GM21825 (cell line): ENCODE measurements around the gene PRH1.

Experiments used
- ATAC-seq: cut with Tn5 transposase; IDR thresholded peaks from one replicate; pipeline ENCODE4 v1.9.1; 2021; ENCODE audit warnings: mild to moderate bottlenecking, moderate library complexity; ENCODE audit not compliant: unreplicated experiment

PRH1 gene

DNA sequence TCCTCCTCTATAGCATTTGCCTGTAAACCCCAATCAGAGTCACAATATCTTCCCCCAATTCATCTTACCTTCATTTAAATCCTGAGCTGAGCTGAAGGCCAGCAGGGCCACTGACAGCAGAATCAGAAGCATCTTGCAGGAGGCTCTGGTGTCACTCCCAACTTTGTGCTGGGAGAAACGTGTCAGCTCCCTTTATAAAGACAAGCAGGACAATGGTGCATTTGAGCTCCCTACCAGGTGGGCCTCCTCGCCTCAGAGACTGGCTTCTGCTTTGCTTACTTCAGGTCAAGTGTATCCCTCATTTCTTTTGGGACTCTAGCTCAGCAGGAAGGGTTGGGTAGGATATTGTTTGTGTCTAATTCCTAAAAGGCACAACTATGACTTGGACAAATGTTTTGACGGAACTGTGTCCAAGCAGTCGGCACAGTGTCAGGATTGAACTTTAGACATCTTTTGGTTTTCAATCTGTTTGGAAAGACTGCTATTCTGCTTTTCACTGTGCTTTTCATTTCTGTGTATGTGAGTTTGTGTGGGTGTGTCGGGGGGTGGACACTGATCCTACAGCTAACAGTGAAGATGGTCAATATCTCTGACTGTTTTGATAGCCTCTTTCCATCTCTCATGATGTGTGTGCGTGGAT is at the start of gene PRH1:
TSS of gene PRH1 (minus strand) at position 170 of the 640 bp plus-strand sequence. CDS start at position 132, 38 bp downstream.
- no peak for ATAC-seq

DNA sequence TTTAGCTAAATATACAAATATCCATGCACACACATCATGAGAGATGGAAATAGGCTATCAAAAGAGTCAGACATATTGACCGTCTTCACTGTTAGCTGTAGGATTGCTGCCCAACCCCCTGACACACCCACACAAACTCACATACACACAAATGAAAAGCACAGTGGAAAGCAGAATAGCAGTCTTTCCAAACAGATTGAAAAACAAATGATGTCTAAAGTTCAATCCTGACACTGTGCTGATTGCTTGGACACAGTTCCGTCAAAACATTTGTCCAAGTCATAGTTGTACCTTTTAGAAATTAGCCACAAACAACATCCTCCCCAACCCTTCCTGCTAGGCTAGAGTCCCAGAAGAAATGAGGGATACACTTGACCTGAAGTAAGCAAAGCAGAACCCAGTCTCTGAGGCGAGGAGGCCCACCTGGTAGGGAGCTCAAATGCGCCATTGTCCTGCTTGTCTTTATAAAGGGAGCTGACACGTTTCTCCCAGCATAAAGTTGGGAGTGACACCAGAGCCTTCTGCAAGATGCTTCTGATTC is 44.8 kb upstream of the PRH1 start, which contains the start of gene PRH2:
TSS of gene PRH2 (plus strand) at position 491 of the 541 bp plus-strand sequence. CDS start at position 529, 38 bp downstream.
- no peak for ATAC-seq

DNA sequence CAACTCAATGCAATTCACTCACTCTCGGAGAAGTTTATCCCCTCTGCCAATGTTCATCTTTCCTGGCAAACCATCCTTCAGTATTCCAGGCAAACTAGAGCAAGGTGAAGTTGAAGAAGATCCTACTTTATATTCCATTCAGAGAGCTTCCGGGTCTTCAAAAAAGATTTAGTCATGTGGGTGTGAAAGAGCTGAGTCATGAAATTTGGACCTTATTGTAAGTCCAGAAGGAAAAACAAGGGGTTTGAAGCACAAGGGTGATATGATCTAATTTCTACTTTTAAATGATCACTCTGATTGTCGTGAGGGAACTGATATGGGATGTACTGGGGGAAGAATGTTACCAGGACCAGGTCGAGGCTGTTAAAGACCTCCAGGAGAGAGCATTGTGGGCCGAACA is 42.2 kb upstream of the PRH1 start:
- no peak for ATAC-seq

DNA sequence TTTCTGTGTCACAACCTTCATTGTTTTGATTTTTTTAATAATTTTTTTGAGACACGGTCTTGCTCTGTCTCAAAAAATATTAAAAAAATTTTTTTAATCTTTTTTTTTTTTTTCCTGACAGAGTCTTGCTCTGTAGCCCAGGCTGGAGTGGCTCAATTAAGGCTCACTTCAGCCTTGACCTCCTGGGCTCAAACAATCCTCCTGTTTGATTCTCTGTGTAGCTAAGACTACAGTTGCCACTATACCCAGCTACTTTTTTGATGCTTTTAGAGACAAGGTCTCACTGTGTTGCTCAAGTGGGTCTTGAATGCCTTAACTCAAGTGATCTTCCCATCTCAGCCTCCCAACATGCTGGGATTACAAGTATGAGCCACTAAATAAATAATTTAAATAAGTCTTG is 35.8 kb upstream of the PRH1 start:
- no peak for ATAC-seq

DNA sequence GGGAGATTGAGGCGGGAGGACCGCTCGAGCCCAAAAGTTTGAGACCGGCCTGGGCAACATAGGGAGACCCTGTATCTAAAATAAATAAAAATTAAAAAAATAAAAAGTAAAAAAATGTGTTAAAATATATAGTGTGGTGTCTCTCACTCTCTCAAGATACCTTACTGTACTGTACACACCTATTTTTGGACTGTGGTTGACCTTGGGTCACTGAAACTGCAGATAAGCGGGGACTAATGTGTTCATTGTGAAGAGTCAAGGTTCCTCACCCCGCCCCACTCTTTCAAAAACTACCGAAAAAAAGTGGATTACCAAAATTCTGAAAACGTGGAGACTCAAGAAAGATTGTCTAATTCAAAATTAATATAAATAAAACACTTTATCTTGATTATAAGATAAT is 26.3 kb upstream of the PRH1 start:
- ATAC-seq = no peak

DNA sequence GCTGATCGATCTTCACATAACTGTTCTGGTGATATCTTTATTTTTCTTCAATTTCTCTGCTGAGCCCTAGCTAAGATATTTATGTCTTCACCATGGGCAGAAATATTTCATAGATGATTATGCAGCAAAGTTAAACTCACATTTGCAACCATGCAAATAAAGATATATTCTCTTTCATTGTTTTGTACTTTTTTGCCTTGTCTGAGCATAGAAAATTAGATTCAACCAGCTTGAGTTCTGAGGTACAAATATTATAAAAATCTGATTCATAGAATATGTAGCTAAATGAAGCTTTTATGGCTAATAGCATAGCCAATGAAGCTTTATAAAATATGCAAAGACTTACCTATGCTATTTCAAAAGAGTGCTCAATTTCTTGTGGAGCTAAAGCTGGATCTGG is 25.4 kb upstream of the PRH1 start, which contains the start of gene TAS2R13:
TSS of gene TAS2R13 (minus strand) at position 101 of the 400 bp plus-strand sequence. CDS start 264 bp downstream, outside the sequence.
- ATAC-seq = no peak

DNA sequence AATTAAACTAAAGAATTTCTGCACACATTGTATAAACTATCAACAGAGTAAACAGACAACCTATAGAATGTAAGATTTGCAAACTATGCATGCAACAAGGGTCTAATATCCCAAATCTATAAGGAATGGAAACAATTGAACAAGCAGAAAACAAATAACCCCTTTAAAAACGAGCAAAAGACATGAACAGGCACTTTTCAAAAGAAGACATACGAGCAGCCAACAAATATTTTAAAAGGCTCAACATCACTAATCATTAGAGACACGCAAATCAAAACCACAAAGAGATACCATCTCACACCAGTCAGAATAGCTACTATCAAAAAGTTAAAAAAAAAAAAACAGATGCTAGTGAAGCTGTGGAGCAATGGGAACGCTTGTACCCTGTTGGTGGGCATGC is 20.6 kb upstream of the PRH1 start:
- no peak for ATAC-seq

DNA sequence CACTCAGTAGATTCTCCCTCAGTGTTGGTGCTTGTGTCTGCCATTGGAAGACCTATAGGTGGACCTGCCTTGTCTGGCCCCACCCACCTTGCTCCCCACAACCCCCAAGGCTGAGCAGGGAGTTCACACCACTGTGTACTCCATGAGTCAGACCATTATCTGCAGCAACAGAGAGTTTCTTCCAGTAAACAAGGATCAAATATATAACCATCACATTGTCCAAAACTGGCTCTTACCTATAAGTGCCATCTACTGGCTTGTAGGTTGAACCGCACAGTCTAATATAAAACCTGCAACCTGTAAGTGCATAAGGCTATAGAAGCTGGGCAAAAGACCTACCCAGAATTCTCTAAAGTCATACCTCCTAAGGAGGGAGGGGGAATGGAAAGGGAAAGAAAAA is 17.4 kb upstream of the PRH1 start:
- ATAC-seq = no peak

DNA sequence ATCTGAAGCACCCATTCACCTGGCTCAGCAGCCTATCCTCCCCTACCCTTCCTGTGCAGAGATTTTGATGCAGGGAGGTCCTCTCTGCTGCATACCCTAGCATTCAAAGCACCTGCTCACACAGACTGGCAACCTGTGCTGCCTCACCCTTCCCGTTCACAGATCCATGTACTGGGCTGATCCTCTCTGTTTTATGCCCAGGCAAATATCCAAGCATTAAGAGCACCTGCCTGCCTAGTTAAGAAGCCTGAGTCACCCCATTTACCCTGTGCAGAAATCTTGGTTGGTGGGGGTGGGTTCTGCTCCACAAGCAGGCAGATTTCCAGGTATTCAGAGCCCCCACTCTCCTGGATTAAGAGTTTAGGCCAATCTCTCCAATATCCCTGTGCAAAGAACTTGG is 16.9 kb upstream of the PRH1 start:
- ATAC-seq = no peak

DNA sequence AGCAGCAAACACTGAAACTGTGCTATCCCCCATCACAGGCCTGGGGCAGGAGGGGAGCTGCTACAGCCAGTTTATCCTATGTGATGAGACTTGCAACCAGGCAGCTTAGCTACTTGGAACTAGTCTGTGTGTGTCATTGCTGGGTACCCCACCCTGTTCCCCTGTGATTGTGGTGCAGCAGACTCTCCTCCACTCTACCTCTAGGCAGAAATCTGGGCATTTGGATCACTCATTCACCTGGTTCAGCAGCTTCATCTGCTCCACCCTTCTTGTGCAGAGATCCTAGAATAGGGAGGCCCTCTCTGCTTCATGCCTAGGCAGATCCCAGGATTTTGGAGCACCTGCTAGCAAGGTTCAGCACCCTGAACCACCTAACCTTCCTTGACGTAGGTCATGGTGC is 16.5 kb upstream of the PRH1 start:
- no peak for ATAC-seq

DNA sequence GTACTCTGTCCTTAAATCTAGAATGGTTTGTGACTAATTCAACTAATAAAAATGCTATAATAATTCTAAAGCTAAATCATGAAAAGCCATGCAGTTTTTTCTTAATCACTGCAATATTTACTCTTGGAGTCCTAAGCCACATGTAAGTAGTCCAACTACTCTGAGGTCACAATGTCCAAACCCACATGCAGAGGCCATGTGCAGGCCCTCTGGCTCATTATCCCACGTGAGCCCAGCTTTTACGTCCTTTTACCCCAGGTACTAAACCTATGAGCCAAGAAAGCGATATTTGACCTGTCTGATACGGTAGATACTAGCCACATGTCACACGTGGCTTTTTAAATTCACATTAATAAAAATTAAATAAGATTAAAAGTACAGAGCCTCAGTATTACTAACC is 12.8 kb upstream of the PRH1 start:
- no peak for ATAC-seq

DNA sequence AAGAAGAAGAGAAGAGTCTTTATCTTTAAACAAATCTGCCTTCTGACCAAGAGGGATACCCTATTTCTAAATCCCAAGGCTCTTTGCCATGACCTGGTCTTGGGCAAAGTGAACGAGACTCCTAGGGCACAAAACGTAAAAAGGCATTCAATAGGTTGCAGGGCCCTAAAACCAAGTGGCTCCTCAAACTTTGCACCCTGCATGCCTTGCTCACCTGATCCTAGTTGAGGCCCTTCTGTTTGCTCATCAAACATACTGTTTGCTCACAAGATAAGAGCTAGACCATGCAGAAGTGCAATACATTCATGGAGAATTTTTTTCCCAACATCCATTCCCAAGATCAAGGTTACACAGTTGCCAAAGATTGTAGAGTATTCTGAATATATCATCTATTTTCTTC is 7.9 kb upstream of the PRH1 start:
- ATAC-seq = no peak

DNA sequence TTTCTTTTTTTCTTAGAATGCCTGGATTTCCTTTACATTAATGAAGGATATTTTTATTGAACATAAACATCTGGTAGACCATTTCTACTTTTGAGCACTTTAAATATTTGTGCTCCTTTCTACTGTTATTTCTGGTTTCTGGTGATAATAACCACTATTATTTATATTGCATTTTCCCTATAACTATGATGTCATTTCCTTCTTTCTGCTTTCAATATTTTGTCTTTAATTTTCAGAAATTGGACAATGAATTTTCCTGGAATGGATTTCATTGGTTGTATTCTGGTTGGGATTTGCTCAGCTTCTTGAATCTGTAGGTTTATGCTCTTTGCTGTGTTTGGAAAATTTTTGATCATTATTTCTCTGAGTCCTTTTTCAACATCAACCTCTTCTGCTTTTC is 5.2 kb upstream of the PRH1 start:
- no peak for ATAC-seq

DNA sequence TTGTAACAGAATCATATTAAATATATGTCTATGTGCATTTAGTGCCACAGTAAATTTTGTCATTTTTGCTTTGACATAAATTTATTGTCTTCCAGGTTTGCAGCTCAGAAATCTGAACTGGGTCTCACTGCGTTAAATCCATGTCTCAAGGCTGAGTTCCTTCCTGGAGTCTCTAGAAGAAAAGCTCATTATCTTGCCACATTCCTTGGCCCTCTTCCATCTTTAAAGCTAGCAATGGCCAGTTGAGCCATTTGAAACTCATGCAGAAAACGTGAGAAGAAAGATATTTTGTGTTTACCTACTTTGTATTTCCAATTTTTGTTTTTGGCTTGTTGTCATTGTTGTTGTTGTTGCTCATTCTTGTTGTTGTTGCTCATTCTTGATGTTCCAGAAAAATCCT is 10.7 kb downstream of the PRH1 start:
- no peak for ATAC-seq

DNA sequence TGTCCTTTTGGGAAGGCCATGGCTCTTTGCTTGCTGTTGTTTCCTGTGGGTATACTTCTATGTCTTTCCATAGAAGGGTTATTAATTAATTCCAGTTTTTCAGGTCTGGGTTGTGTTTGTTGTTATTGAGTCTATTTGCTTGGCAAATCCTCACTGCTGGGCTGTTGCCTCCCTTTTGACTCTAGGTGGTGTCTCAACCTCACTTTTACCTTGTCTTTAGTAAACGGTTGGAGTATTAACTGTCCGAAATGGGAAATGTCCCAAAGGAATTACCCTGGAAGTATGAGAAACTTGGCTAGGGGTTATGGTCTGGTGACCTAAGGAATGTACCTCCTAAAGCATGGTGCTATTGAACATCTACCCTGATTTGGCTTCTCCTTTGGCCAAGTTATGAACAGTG is 16.7 kb downstream of the PRH1 start:
- no peak for ATAC-seq

DNA sequence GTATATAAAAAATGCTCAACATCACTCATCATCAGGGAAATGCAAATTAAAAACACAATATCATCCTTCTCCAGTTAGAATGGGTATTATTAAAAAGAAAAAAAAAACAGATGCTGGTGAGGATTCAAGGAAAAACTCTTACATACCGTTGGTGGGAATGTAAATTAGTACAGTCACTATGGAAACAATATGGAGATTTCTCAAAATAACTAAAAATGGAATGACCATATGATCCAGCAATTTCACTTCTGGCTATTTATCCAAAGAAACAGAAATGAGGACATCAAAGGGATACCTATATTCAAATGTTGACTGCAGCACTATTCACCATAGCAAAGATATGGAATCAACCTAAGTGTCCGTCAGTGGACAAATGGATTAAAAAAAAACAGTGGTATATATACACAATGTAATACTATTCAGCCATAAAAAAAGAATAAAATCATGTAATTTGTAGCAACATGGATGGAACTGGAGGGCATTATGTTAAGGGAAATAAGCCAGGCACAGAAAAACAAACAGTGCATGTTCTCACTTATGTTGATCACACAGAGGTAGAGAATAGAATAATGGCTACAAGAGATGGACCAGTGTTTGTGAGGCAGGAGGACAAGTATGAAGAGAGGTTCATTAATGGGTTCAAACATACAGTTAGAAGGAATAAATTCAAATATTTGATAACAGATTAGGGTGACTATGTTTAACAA is 20.4 kb downstream of the PRH1 start:
- no peak for ATAC-seq

DNA sequence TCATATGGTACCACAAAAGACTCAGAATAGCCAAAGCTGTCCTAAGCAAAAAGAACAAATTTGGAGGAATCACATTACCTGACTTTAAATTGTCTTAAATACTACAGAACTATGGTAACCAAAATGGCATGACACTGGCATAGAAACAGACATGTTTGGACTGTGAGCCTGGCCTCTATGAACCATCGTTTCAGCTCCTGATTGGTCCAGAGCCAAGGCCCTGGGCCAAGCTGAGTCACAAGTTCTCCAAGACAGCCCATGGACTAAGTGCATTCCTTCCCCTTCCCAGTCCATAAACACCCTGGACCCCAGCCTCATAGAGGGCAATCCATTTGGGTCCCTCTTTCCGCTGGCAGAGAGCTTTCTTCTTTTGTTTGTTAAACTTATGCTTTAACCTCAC is 22.7 kb downstream of the PRH1 start:
- no peak for ATAC-seq

DNA sequence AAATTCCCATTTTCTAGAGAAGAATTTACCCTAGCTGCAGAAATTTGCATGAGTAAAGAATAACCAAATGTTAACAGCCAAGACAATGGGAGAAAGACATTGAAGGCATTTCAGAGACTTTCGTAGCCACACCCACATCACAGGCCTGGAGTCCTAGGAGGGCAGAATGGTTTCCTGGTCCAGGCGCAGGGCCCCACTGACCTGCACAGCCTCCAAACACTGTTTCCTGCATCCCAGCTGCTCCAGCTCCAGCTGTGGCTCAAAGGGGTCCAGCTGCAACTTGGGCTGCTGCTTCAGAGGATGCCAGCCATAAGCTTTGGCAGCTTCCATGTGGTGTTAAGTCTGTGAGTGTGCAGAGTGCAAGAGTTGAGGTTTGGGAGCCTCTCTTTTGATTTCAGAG is 28.2 kb downstream of the PRH1 start:
- no peak for ATAC-seq

DNA sequence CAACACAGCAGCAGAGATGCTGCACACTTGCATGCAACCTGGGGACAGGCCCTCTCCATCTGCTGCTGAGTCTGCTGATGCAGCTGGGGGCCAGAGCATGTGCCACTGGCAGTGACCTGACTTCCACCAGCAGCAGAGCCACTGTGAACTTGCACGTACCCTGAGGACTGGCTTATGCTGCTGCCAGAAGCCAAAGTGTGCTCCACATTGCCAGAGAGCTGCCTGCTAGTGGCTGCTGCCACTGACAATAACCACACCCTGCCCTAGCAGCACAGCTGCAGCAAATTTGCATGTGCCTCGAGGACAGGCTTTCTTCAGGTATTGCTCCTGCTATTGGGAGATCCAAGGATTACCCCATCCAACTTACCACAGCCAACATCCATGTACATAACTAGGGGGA is 30.3 kb downstream of the PRH1 start:
- ATAC-seq = no peak

DNA sequence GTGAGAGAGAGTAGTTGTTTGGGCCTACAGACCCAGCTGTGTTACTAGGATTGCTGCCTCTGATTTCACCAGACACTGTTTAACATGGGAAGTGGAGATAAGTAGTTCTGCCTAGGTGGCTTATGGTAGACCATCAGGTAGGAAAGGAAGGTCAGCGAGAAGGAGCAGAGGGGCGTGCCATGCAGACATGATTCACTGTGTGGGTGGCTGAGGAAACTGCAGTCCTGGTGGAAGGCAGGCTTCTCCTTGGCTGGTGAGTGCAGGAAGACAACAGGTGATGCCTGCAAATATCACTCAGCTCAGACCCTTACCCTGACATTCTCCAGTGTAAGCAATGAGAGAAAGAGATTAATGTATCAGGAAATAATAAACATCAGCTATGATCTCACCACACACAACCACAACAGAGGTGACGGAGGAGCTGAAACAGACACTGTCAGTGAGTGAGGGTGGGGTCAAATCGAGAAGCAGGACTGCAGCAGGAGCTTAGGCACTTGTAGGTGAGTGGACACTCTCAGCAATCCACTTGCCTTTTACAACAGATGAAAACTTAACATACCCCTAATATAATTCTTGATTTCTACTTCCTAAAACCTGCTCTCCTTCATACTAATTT is 32.7 kb downstream of the PRH1 start:
- ATAC-seq = no peak

DNA sequence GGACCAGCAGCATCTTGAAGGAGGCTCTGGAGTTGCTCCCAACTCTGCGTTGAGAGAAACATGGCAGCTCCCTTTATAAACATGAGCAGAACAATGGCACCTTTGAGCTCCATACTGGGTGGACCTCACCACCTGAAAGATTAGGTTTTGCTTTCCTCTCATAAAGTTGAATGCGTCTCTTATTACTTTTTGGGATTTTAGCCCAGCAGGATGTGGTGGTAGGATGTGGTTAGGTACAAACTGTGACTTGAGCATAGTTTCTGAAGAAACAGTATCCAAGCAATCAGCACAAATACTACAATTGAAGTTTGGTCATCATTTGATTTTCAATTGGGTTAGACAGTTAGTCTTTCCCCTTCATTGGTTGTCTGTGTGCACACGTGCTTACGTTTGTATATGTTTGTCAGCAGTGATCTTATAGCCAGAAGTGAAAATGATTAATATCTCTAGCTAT is 34.6 kb downstream of the PRH1 start, which contains the start of gene PRR4:
TSS of gene PRR4 (minus strand) at position 51 of the 454 bp plus-strand sequence. CDS start at position 13, 38 bp downstream.
- ATAC-seq = no peak

DNA sequence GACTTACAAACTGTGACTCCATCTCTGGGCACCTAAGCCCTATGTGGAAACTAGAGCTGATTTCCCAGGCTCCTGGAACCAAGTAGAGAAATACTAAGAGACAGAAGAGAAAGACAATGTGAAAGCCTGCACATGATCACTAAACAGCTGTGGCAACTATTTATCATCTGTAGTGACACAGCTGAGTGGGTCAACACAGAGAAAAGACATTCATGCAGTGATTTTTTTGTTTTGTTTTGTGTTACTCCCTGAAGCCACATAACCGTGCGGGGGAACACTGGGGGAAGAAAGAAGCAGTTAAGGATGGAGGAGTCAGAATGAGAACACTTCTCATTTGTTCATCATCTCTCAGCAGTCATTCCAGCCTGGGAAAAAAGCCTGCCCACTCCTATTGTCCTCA is 36.3 kb downstream of the PRH1 start:
- no peak for ATAC-seq
